Measurements from ENCODE around the gene BRAF.
"Not testable (repeated sequence)": the region's sequence is repeated elsewhere in the genome, so short reads cannot be mapped to it uniquely, and the experiment has no call there.

BRAF gene

GRCh38 chr7:140924821-140925421 is at the start of gene BRAF:
Gene BRAF, minus strand, starts transcription at chr7:140924929. Its CDS starts 226 bp downstream, at chr7:140924703.
- DNase-seq: peak; percentile 93

GRCh38 chr7:140972876-140973829 is 48.4 kb upstream of the BRAF start:
- no peak for DNase-seq

GRCh38 chr7:140972344-140972743 is 47.6 kb upstream of the BRAF start:
- DNase-seq: no peak

- no peak for DNase-seq
Observed at GRCh38 chr7:140967438-140967837, 42.7 kb upstream of the BRAF start.

GRCh38 chr7:140966561-140967233 is 42.0 kb upstream of the BRAF start:
- peak; percentile 16 for DNase-seq

- no peak for DNase-seq
Observed at GRCh38 chr7:140961117-140961516, 36.4 kb upstream of the BRAF start.

- not testable (repeated sequence) for DNase-seq
Observed at GRCh38 chr7:140956997-140957396, 32.3 kb upstream of the BRAF start.

- DNase-seq: no peak
Observed at GRCh38 chr7:140945940-140946339, 21.2 kb upstream of the BRAF start.

GRCh38 chr7:140942242-140942641 is 17.5 kb upstream of the BRAF start:
- not testable (repeated sequence) for DNase-seq

GRCh38 chr7:140940898-140941297 is 16.2 kb upstream of the BRAF start:
- DNase-seq: no peak

GRCh38 chr7:140937702-140938264 is 13.1 kb upstream of the BRAF start:
- DNase-seq: no peak

- DNase-seq: no peak
Observed at GRCh38 chr7:140928491-140929309, 4.0 kb upstream of the BRAF start.

- not testable (repeated sequence) for DNase-seq
Observed at GRCh38 chr7:140927945-140928344, 3.2 kb upstream of the BRAF start.

GRCh38 chr7:140927351-140927750 is 2.6 kb upstream of the BRAF start:
- DNase-seq: no peak

GRCh38 chr7:140926021-140926817 is 1.5 kb upstream of the BRAF start:
- DNase-seq: no peak

GRCh38 chr7:140924019-140924820 is 509 bp downstream of the BRAF start:
- DNase-seq: peak; percentile 88

GRCh38 chr7:140923358-140924006 is 1.2 kb downstream of the BRAF start:
- peak; percentile 41 for DNase-seq

- no peak for DNase-seq
Observed at GRCh38 chr7:140922741-140923345, 1.9 kb downstream of the BRAF start.

GRCh38 chr7:140920745-140921144 is 4.0 kb downstream of the BRAF start:
- DNase-seq: no peak

- no peak for DNase-seq
Observed at GRCh38 chr7:140918236-140918635, 6.5 kb downstream of the BRAF start.

Data from NCI-H146 (cell line).